GM13976 (cell line): ENCODE data around the gene ELP1.
"Not testable (repeated sequence)": the region's sequence is repeated elsewhere in the genome, so short reads cannot be mapped to it uniquely, and the experiment has no call there.

Source experiments
- DNase-seq: peaks from one replicate; pipeline ENCODE4 v3.0.0; 2012; ENCODE audit warnings: low spot score
- in situ Hi-C: fragments of 300-500 bp; cut with MboI; formaldehyde crosslinking; loops from one replicate; pipeline ENCODE4 v1.12.0; 2022; ENCODE audit warnings: low sequenced_read_pairs, mixed read lengths, inconsistent platforms; ENCODE audit not compliant: unreplicated experiment
- TF ChIP-seq, protein P1 (sequence below): IDR thresholded peaks from 2 replicates; pipeline ENCODE4 v1.5.1; 2012; ENCODE audit warnings: borderline replicate concordance, mild to moderate bottlenecking; ENCODE audit not compliant: insufficient read depth; ENCODE audit errors: extremely low read depth, missing control alignments, control extremely low read depth

The ELP1 gene

DNA sequence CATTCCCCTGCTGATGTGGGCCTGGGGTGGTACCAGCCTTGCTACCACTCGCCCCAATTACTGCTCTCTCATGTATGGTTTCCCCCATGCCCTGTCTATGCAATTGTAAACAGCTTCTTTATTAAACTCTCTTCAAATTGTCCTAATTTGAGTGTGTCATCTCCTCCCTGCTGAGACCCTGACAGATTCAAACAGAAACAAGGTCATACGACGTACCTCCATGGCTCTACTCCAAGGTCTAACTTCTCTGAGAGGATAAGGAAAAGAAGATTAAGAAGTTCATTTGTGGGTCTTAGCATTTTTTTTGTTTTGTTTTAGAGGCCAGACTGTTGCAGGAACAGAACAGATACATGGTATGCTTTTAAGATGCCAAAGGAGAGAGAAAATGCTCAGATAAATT, 38.3 kb upstream of the ELP1 start:
- TF ChIP-seq, protein P1, sequence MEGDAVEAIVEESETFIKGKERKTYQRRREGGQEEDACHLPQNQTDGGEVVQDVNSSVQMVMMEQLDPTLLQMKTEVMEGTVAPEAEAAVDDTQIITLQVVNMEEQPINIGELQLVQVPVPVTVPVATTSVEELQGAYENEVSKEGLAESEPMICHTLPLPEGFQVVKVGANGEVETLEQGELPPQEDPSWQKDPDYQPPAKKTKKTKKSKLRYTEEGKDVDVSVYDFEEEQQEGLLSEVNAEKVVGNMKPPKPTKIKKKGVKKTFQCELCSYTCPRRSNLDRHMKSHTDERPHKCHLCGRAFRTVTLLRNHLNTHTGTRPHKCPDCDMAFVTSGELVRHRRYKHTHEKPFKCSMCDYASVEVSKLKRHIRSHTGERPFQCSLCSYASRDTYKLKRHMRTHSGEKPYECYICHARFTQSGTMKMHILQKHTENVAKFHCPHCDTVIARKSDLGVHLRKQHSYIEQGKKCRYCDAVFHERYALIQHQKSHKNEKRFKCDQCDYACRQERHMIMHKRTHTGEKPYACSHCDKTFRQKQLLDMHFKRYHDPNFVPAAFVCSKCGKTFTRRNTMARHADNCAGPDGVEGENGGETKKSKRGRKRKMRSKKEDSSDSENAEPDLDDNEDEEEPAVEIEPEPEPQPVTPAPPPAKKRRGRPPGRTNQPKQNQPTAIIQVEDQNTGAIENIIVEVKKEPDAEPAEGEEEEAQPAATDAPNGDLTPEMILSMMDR: no peak
- no peak for DNase-seq
- in situ Hi-C loops: no loop called here

DNA sequence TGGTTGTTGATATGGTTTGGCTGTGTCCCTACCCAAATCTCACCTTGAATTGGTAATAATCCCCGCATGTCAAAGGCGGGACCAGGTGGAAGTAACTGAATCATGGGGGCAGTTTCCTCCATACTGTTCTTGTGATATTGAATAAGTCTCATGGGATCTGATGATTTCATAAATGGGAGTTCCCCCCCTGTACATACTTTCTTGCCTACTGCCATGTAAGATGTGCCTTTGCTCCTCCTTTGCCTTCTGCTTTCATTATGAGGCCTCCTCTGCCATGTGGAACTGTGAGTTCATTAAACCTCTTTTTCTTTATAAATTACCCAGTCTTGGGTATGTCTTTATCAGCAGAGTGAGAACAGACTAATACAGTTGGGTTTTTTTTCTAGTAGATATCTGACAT, 37.5 kb upstream of the ELP1 start:
- DNase-seq, in situ Hi-C loops: not testable (repeated sequence)

DNA sequence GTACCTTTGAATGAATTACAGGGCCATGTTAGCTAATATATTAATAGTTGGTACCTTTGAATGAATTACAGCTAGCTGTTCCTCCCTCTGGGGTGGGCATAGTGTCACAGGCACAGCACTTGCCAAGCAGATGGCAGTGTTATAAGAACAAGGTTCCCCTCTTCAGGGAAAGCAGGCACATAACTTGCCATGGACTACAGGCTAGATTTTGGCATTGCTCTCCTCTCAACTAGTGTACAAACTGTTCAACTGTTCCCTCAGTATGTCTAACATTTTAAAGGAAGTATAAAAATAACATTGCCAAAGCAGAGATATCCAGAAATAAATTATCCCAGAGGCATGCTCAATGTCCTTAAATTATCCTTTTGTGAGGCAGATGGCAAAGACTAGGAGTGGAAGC, 34.0 kb upstream of the ELP1 start:
- in situ Hi-C loops: no loop called here
- DNase-seq: no peak

DNA sequence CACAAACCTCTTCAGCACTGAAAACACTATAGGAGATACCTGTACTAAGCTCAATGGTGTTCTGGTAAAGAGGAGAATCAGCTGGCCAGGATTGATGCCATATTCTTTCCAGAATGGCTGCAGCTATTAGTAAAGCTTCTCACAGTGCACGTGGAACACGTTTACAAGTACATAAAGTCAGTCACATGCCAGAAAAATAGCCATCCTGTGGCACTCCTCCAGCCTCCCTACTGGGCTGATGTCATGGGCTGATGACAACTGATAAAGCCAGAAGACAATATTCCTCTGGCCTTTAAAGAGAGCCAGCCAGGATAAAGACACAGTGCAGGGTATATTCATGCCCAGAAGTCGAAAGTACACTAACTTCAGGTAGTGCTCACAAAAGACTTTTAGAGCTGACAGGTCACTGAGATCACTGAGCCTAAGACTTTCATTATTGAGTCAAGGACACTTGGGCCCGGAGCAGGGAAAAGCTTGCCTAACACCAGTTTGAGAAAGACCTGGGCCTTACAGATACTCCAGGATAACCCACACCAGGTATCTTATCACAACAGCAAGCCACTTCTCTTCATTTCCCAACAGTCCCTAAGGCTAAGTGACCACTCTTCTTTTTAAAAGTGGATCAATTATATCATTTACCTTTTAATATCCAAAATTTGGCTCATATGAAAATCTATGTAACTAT, 29.7 kb upstream of the ELP1 start:
- in situ Hi-C loops: no loop called here
- DNase-seq: no peak
- TF ChIP-seq, protein P1: no peak

More for the DNA sequence above, 34.0 kb upstream of the ELP1 start:
- TF ChIP-seq, protein P1: no peak

DNA sequence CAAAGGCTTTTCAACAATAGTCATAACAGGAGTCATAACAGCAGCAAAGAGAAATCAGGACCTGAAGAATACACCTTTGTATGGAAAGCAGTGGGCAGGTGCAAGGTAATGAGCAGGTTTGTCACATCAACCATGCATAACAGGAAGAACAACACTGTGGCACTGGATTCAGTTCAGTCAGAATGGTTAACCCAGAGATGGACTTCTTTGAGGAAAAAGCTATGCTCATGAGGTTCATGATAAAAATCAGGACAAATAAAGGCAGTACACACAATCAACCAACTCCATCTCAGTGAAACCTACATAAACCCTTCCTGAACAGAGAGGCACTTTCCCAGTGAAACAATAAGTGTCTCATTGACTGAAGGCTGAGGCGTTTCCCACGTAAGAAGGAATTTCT, 27.2 kb upstream of the ELP1 start:
- TF ChIP-seq, protein P1: no peak
- no peak for DNase-seq
- in situ Hi-C loops: no loop called here

DNA sequence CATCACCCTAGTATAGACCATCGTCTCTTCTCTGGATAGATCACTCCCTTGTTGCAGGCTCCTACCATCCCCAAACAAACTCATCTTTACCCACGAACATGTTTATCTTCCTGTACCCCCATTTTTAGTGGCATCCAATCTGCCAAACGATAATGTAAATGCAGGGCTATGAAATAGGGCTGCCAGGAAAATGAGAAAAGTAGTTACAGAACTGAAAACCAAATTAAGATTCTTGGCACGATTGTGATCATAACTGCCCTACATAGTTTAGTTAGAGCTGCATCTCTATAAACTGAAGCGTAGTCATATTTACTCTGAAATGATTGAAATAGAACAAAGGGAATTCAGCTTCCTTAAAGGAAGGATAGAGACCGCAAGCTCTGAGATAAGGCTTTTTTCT, 26.4 kb upstream of the ELP1 start:
- TF ChIP-seq, protein P1: no peak
- in situ Hi-C loops: no loop called here
- no peak for DNase-seq

DNA sequence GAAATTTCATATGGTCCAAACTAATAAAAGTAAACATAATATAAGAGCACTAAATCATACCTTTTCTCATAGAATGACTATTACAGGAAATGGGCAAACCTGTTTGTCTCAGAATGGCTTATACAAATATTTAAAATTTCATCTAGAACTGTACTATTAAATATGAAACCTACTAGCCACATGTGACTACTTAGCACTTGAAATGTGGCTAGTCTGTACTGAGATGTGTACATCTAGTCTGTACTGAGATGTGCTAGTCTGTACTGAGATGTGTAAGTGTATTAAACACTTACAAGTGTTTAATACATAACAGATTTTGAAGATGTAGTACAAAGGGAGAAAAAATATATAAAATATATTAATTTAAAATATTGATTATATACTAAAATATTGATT, 22.7 kb upstream of the ELP1 start:
- TF ChIP-seq, protein P1: no peak
- in situ Hi-C loops: no loop called here
- no peak for DNase-seq
